IMR-90 (cell line): Measurements from ENCODE around the gene SKAP1. TPM values are rescaled to one million over a fixed set of nuclear protein-coding genes. Genes with fewer than 3 reads are reported as not detected.

Experiments used
- ATAC-seq: fragments of 200-7000 bp; cut with Tn5 transposase; 2 replicates; pipeline ENCODE4 v1.9.1; 2020; ENCODE audit warnings: low read depth, mild to moderate bottlenecking, moderate library complexity
- BruUV-seq: library from RNA; stranded (reverse); fragments of 400-500 nt; replicated peaks from 2 replicates; lab custom pipeline; 2021; lab: Mats Ljungman, UMichigan
- CTCF ChIA-PET: fragments of 300-600 bp; formaldehyde crosslinking; extraction: SDS; loops from one replicate; lab custom pipeline; 2021; ENCODE audit warnings: antibody characterized with exemption; lab: Yijun Ruan, JAX
- POLR2A ChIA-PET: fragments of 300-600 bp; sonication (Branson Sonifier 250); formaldehyde crosslinking; loops from one replicate; lab custom pipeline; 2022; ENCODE audit warnings: antibody characterized with exemption; ENCODE audit not compliant: unreplicated experiment; lab: Charles Lee
- DNase-seq: peaks from one replicate; pipeline ENCODE4 v3.0.0; 2013
- H2AFZ ChIP-seq: replicated peaks from 2 replicates; pipeline ENCODE3; 2013; ENCODE audit warnings: low read length, mild to moderate bottlenecking; ENCODE audit not compliant: poor library complexity
- H2AK5ac ChIP-seq: 2 replicates; pipeline ENCODE4 v1.6.1; 2013; ENCODE audit warnings: low read depth, low read length, inconsistent platforms
- H2AK9ac ChIP-seq: replicated peaks from 2 replicates; pipeline ENCODE3; 2013; ENCODE audit warnings: mild to moderate bottlenecking, low read depth, low read length, moderate library complexity; ENCODE audit not compliant: poor library complexity
- H2BK120ac ChIP-seq: 2 replicates; pipeline ENCODE4 v1.6.1; 2013; ENCODE audit warnings: low read depth, low read length, inconsistent platforms
- H2BK15ac ChIP-seq: 3 replicates; pipeline ENCODE4 v1.6.1; 2013; ENCODE audit warnings: low read depth, low read length, inconsistent platforms
- H2BK20ac ChIP-seq: 2 replicates; pipeline ENCODE4 v1.6.1; 2013; ENCODE audit warnings: low read depth, mild to moderate bottlenecking, inconsistent platforms, low read length, moderate library complexity
- H2BK5ac ChIP-seq: 2 replicates; pipeline ENCODE4 v1.6.1; 2013; ENCODE audit warnings: mild to moderate bottlenecking, low read depth, low read length, inconsistent platforms; ENCODE audit not compliant: poor library complexity, severe bottlenecking
- H3K14ac ChIP-seq: replicated peaks from 2 replicates; pipeline ENCODE4 v1.6.1; 2013; ENCODE audit warnings: low read depth, low read length, inconsistent platforms
- H3K18ac ChIP-seq: 2 replicates; pipeline ENCODE4 v1.6.1; 2013; ENCODE audit warnings: low read depth, low read length, control low read depth
- H3K23ac ChIP-seq: 2 replicates; pipeline ENCODE4 v1.6.1; 2013; ENCODE audit warnings: low read depth, low read length, inconsistent platforms
- H3K27ac ChIP-seq: 2 replicates; pipeline ENCODE4 v1.5.1; 2013; ENCODE audit warnings: mild to moderate bottlenecking, control low read depth, low read length; ENCODE audit not compliant: insufficient read depth
- H3K27me3 ChIP-seq: 2 replicates; pipeline ENCODE4 v1.6.1; 2013; ENCODE audit warnings: low read length; ENCODE audit not compliant: control insufficient read depth, insufficient read depth
- H3K36me3 ChIP-seq: 2 replicates; pipeline ENCODE4 v1.6.1; 2013; ENCODE audit warnings: low read length, mixed read lengths; ENCODE audit not compliant: control insufficient read depth, insufficient read depth
- H3K4ac ChIP-seq: 2 replicates; pipeline ENCODE4 v1.6.1; 2013; ENCODE audit warnings: low read depth, low read length, inconsistent platforms
- H3K4me1 ChIP-seq: 2 replicates; pipeline ENCODE4 v1.6.1; 2013; ENCODE audit warnings: low read length, mixed read lengths; ENCODE audit not compliant: control insufficient read depth, insufficient read depth
- H3K4me2 ChIP-seq: 2 replicates; pipeline ENCODE4 v1.6.1; 2013; ENCODE audit warnings: low read depth, mild to moderate bottlenecking, control low read depth, low read length, moderate library complexity
- H3K4me3 ChIP-seq: 2 replicates; pipeline ENCODE4 v1.5.1; 2013; ENCODE audit warnings: low read depth, mild to moderate bottlenecking, control low read depth, low read length, moderate library complexity; ENCODE audit not compliant: insufficient read depth
- H3K56ac ChIP-seq: 2 replicates; pipeline ENCODE4 v1.6.1; 2013; ENCODE audit warnings: low read length, inconsistent platforms; ENCODE audit not compliant: insufficient read depth; ENCODE audit errors: extremely low read depth
- H3K79me1 ChIP-seq, 2 experiments: 2 replicates each; pipeline ENCODE4 v1.6.1; 2013; ENCODE audit warnings: low read length in 2 of 2, inconsistent platforms in 1 of 2, low read depth in 1 of 2
- H3K9ac ChIP-seq: 2 replicates; pipeline ENCODE4 v1.6.1; 2013; ENCODE audit warnings: low read depth, low read length, control low read depth
- H3K9me1 ChIP-seq: 2 replicates; pipeline ENCODE4 v1.6.1; 2013; ENCODE audit warnings: low read length, inconsistent platforms; ENCODE audit not compliant: insufficient read depth
- H3K9me3 ChIP-seq: 2 replicates; pipeline ENCODE4 v1.6.1; 2013; ENCODE audit warnings: low read length; ENCODE audit not compliant: control insufficient read depth, insufficient read depth
- H4K20me1 ChIP-seq: 2 replicates; pipeline ENCODE4 v1.6.1; 2013; ENCODE audit warnings: low read length, inconsistent platforms; ENCODE audit not compliant: insufficient read depth
- H4K5ac ChIP-seq: 2 replicates; pipeline ENCODE4 v1.6.1; 2013; ENCODE audit warnings: mild to moderate bottlenecking, low read depth, low read length, control low read depth
- H4K8ac ChIP-seq, 2 experiments: 2 replicates each; pipeline ENCODE4 v1.6.1; 2013; ENCODE audit warnings: low read depth in 2 of 2, low read length in 2 of 2, control low read depth in 1 of 2, inconsistent platforms in 1 of 2
- H4K91ac ChIP-seq: 2 replicates; pipeline ENCODE4 v1.6.1; 2013; ENCODE audit warnings: low read depth, low read length, inconsistent platforms; ENCODE audit not compliant: insufficient read depth
- CEBPB ChIP-seq: IDR thresholded peaks from 2 replicates; pipeline ENCODE4 v1.6.1; 2012; ENCODE audit warnings: low read depth, low read length, improper control_type of control experiment
- FOS ChIP-seq: fragments of 150-350 bp; IDR thresholded peaks from 2 replicates; pipeline ENCODE4 v1.6.1; 2016; ENCODE audit warnings: low read depth, low read length
- MAFK ChIP-seq: IDR thresholded peaks from 2 replicates; pipeline ENCODE4 v1.6.1; 2012; ENCODE audit warnings: low read depth, low read length, improper control_type of control experiment
- MAZ ChIP-seq: IDR thresholded peaks from 2 replicates; pipeline ENCODE4 v1.6.1; 2012; ENCODE audit warnings: low read depth, mild to moderate bottlenecking, low read length, improper control_type of control experiment, moderate library complexity, borderline replicate concordance
- NFE2L2 ChIP-seq: fragments of 150-350 bp; IDR thresholded peaks from 2 replicates; pipeline ENCODE4 v1.6.1; 2016; ENCODE audit warnings: low read depth, mild to moderate bottlenecking, low read length
- POLR2A ChIP-seq: IDR thresholded peaks from 2 replicates; pipeline ENCODE4 v1.6.1; 2012; ENCODE audit warnings: mild to moderate bottlenecking, low read depth, low read length
- RCOR1 ChIP-seq: IDR thresholded peaks from 2 replicates; pipeline ENCODE4 v1.6.1; 2012; ENCODE audit warnings: mild to moderate bottlenecking, low read length, improper control_type of control experiment; ENCODE audit not compliant: insufficient replicate concordance
- RFX5 ChIP-seq: IDR thresholded peaks from 2 replicates; pipeline ENCODE4 v1.8.0; 2012; ENCODE audit warnings: low read depth, mild to moderate bottlenecking, low read length, moderate library complexity
- SMC3 ChIP-seq: fragments of 150-350 bp; IDR thresholded peaks from 2 replicates; pipeline ENCODE4 v1.6.1; 2016; ENCODE audit warnings: low read depth, mild to moderate bottlenecking, antibody characterized with exemption, low read length, moderate library complexity
- WGBS, 2 experiments: methylation state at CpG; one replicate each; pipeline versions ENCODE4 v1.1.5 to v1.1.7; 2013; ENCODE audit warnings: missing lambda C conversion rate in 2 of 2; ENCODE audit not compliant: insufficient read length in 1 of 2; ENCODE audit errors: extremely low coverage in 2 of 2; 5-methylcytosine and 5-hydroxymethylcytosine counted together
- dilution Hi-C: fragments of 300-500 bp; cut with HindIII; formaldehyde crosslinking; loops from one replicate; pipeline ENCODE4 v1.14.3; 2018; ENCODE audit warnings: low sequenced_read_pairs; ENCODE audit not compliant: unreplicated experiment
- in situ Hi-C: fragments of 300-500 bp; cut with MboI; formaldehyde crosslinking; loops from 3 replicates; pipeline ENCODE4 v1.14.3; 2019; ENCODE audit warnings: low sequenced_read_pairs, inconsistent platforms, mixed read lengths
- intact Hi-C: fragments of 100-400 bp; cut with micrococcal nuclease; formaldehyde crosslinking; loops from 2 replicates; pipeline ENCODE4 v1.10.0; 2022
- polyA plus RNA-seq, 3 experiments: library from polyadenylated mRNA; depleted of rRNA; stranded (reverse); fragments of >200 nt; gene quantifications; 2 replicates each; pipeline ENCODE4 v1.2.3, GENCODE V29; 2012; ENCODE audit warnings: low replicate concordance in 1 of 3
- total RNA-seq: library from RNA; depleted of rRNA; stranded (reverse); fragments of >200 nt; gene quantifications from 2 replicates; pipeline ENCODE4 v1.2.3, GENCODE V29; 2012
- TF ChIP-seq, protein P1 (sequence below): fragments of 150-350 bp; IDR thresholded peaks from 2 replicates; pipeline ENCODE4 v1.6.1; 2017; ENCODE audit warnings: mild to moderate bottlenecking, antibody characterized with exemption, low read length, low read depth

SKAP1 gene
- total and polyA plus RNA-seq, 2 of the 4 experiments (the other 2 are of a cell fraction) = not detected

DNA sequence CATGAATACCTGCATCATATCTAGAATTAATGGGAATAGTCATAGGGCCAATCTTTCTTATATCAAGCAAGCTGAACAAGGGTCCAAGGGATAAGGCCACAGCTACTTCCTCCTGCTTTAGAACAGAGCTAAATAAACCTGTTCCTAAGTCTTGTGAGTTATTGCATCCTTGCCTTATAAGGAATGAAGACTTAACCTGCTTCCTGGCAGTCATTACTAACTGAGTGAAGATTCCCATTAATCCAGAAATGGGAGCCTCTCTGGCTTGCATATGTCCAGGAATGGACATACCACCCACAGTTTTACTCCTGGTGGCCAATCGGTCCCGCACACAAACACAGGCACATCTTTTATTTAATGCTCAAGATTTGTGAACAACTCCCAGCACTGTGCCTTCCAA is 35.9 kb upstream of the SKAP1 start:
- no peaks in the 10 kb centered on the region for H3K79me1 ChIP-seq
- no peaks in the 10 kb centered on the region for H3K4me1 ChIP-seq
- intact Hi-C loops = no loop called here
- no peak overlapping the region for H2AFZ ChIP-seq
- no peak overlapping the region for H4K5ac ChIP-seq
- BruUV-seq = no TSS peak
- no peaks in the 10 kb centered on the region for H3K9me1 ChIP-seq
- no peak overlapping the region for H3K18ac ChIP-seq
- no peak overlapping the region for H4K91ac ChIP-seq
- no peak overlapping the region for H3K14ac ChIP-seq
- in situ Hi-C loops = no loop called here
- H2BK120ac ChIP-seq = no peak overlapping the region
- no peak for ATAC-seq
- H3K56ac ChIP-seq = no peak overlapping the region
- WGBS, 2 experiments = no CpG with 5 or more reads among the region's 2 CpGs
- H3K4me2 ChIP-seq = no peak overlapping the region
- no peak for TF ChIP-seq FOS
- no peak for TF ChIP-seq NFE2L2
- TF ChIP-seq CEBPB = no peak
- no peak for TF ChIP-seq MAZ
- no peak for TF ChIP-seq SMC3
- TF ChIP-seq RCOR1 = no peak
- no peak for TF ChIP-seq RFX5
- TF ChIP-seq MAFK = no peak
- TF ChIP-seq, protein P1, sequence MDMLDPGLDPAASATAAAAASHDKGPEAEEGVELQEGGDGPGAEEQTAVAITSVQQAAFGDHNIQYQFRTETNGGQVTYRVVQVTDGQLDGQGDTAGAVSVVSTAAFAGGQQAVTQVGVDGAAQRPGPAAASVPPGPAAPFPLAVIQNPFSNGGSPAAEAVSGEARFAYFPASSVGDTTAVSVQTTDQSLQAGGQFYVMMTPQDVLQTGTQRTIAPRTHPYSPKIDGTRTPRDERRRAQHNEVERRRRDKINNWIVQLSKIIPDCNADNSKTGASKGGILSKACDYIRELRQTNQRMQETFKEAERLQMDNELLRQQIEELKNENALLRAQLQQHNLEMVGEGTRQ = no peak
- TF ChIP-seq POLR2A = no peak
- no peaks in the 10 kb centered on the region for H3K36me3 ChIP-seq
- no peaks in the 10 kb centered on the region for H3K9me3 ChIP-seq
- ChIA-PET CTCF (no interaction called here), POLR2A (no interaction called here)
- no peak overlapping the region for H2BK20ac ChIP-seq
- H4K20me1 ChIP-seq = no peaks in the 10 kb centered on the region
- H3K4me3 ChIP-seq = no peak overlapping the region
- H2AK9ac ChIP-seq = no peak overlapping the region
- H2AK5ac ChIP-seq = no peak overlapping the region
- DNase-seq = no peak
- dilution Hi-C loops = no loop called here
- H3K23ac ChIP-seq = no peak overlapping the region
- peaks cover 26% of the 10 kb centered on the region for H3K27me3 ChIP-seq
- H2BK15ac ChIP-seq = no peak overlapping the region
- H3K4ac ChIP-seq = no peak overlapping the region
- H2BK5ac ChIP-seq = no peak overlapping the region
- H3K9ac ChIP-seq = no peak overlapping the region
- H3K27ac ChIP-seq = no peak overlapping the region
- no peak overlapping the region for H4K8ac ChIP-seq
